ENCODE results near the gene FHIT. TPM values are rescaled to one million over a fixed set of nuclear protein-coding genes. Genes with fewer than 3 reads are reported as not detected.
"Not testable (repeated sequence)": the region's sequence is repeated elsewhere in the genome, so short reads cannot be mapped to it uniquely, and the experiment has no call there.

Gene FHIT
- total RNA-seq, 1 donor = 4.8 TPM

DNA sequence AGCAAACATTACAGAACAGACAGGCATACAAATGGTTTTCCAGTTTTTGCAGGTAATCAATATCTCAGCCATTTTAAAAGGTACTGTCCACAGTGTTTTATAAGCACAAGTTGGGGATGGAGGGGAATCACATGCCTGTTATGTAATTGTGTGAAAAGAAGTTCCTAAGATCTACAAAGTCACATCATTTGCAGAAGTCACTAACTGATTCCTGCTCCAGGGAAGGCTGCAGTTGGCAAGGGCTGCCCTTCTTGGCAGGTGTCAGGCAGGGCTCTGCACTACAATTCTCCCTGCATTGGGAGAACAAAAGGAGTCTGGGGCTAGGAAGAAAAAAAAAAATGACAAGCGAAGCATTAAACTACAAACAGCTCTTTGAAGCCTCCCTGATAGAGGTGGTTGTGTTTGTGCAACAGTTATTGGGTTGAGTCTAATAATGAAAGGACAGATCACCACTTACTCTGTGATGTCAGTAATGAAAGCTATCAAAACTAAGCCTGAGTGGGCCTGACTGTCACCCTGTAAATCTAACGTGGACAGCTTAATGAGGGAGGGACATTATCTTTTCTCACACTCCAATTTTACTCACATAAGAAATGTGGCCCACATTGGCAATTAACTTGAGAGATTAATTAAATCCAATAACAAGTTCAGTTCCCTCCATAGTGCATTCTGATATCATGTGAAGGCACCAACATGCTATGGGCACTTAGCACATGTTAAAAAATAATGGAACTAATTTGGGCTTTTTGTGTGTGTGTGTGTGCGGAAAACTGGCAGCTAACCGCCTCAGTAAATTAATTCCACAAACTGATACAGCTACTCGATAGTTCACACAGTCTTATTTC is 242.9 kb downstream of the FHIT start:
- DNase-seq (ENCODE audit: low read depth in 2 of 3, low spot score in 2 of 3) = no peak

GRCh38 chr3:61005591-61005990 is 245.7 kb downstream of the FHIT start:
- DNase-seq (ENCODE audit: low read depth in 2 of 3, low spot score in 2 of 3) = no peak

DNA sequence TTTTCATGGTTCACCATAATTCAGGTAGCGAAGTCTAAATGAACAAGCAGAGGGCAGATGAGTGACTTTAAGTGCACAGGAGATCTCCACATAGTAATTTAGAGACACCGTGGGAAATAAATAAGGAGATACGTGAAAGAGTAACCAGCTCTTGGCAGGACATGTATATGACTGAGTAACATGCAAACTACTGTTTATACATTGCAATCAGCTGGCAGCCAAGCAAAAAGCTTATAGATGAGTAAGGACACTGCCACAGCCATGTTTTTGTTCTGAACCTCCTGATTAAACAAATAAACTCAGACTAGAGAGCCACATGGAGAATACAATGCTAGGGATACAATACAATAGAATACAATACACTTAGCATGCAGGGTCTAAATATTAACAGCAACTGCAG is 252.4 kb downstream of the FHIT start:
- DNase-seq (ENCODE audit: low read depth in 2 of 3, low spot score in 2 of 3) = no peak

GRCh38 chr3:60992395-60992794 is 258.9 kb downstream of the FHIT start:
- peak in 1 of 3 donors; percentile 63 for DNase-seq (ENCODE audit: low read depth in 2 of 3, low spot score in 2 of 3)

DNA sequence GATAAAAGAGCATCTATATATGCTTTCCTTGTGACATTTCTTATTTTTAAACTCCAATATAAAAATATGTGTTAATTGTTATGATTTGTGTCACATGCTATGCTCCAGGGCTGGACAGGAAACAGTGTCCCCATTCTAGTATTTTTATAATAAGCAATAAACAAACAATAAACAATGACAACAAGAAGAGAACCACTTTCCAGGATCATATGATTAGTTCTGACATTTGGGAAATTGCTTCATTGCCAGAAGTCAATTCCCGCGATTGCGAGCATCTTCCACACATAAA is 260.9 kb downstream of the FHIT start:
- no peak for DNase-seq (ENCODE audit: low read depth in 2 of 3, low spot score in 2 of 3)

DNA sequence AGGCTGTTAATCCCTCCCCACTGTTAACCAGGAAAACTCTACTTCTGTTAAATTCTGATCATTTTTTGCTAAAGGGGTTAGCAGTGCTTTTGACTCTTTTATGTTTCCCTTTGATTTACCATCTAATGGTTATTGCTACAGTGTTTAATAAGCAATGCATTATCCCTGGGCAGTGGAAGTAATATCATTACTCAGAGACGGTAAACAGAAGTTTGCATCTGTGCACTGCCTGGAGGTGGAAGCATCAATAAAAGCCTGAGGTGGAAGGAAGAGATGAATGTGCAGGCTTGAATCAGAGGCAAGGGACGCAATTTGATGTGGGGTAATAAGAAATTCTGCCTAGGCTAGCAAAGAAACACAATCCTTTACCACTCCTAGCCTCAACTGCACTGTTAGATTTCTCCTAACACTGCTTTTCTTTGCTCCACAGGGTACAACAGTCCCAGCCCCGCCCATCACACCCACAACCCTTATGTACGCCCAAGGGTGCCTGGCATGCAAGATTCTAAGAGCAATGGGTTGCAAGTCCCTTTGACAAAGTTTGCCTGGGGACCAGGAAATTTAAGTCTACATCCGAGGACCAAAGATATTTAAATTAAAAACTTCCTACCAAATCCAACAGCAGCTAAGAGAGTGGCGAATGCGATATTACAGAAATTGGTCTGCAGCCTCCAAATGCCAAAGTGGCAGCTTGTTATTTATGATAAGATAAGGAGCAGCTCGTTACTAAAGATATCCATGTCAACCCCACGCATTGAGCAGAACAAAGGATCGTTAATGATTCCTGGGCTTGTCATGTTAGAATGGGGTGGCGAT is 261.4 kb downstream of the FHIT start:
- DNase-seq (ENCODE audit: low read depth in 2 of 3, low spot score in 2 of 3) = no peak

- not testable (repeated sequence) for DNase-seq (ENCODE audit: low read depth in 2 of 3, low spot score in 2 of 3)
Observed at GRCh38 chr3:60987191-60987590, 264.1 kb downstream of the FHIT start.

- no peak for DNase-seq (ENCODE audit: low read depth in 2 of 3, low spot score in 2 of 3)
Observed at GRCh38 chr3:60986552-60986951, 264.7 kb downstream of the FHIT start.

DNA sequence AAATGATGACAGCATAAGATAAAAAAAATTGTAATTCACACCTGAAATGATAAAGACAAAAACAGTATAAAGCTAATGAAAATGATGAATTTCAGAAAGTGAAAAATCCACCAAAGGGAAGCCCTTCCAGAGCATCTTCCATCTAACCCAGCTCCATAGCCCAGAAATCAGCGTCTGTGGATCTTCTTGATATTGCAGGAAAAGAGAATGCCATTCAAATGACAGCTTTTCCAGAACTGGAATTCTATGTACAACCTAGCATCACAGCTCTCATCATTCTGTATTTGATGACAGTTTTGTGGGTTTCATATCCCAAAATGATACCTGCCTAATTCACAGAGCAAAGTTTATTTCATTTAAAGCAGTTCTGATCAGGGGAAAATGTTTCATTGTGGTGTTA is 267.3 kb downstream of the FHIT start:
- no peak for DNase-seq (ENCODE audit: low read depth in 2 of 3, low spot score in 2 of 3)

DNA sequence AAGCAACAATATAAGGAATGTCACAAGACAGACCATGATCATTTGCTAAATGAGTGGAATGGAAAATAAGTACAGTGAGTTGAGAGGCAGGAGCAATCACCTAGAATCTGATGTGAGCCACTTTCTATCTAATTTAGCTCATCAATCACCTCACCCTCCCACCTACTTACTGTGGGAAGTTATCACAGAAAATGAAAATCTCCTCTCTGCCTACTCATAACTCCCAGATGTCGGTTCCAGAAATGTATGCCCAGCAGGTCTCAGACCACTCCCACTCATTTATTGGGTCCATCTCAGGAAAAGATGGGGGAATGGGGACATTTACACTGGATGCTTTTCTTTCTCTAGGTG is 270.9 kb downstream of the FHIT start:
- no peak for DNase-seq (ENCODE audit: low read depth in 2 of 3, low spot score in 2 of 3)

- DNase-seq (ENCODE audit: low read depth in 2 of 3, low spot score in 2 of 3) = peak in 1 of 3 donors; percentile 59
Observed at GRCh38 chr3:60979461-60980341, 271.6 kb downstream of the FHIT start.

GRCh38 chr3:60973321-60973720 is 277.9 kb downstream of the FHIT start:
- no peak for DNase-seq (ENCODE audit: low read depth in 2 of 3, low spot score in 2 of 3)

- no peak for DNase-seq (ENCODE audit: low read depth in 2 of 3, low spot score in 2 of 3)
Observed at GRCh38 chr3:60972599-60972998, 278.7 kb downstream of the FHIT start.

- no peak for DNase-seq (ENCODE audit: low read depth in 2 of 3, low spot score in 2 of 3)
Observed at GRCh38 chr3:60970850-60971249, 280.4 kb downstream of the FHIT start.

- no peak for DNase-seq (ENCODE audit: low read depth in 2 of 3, low spot score in 2 of 3)
Observed at GRCh38 chr3:60967141-60967540, 284.1 kb downstream of the FHIT start.

GRCh38 chr3:60957541-60957940 is 293.7 kb downstream of the FHIT start:
- no peak for DNase-seq (ENCODE audit: low read depth in 2 of 3, low spot score in 2 of 3)

DNA sequence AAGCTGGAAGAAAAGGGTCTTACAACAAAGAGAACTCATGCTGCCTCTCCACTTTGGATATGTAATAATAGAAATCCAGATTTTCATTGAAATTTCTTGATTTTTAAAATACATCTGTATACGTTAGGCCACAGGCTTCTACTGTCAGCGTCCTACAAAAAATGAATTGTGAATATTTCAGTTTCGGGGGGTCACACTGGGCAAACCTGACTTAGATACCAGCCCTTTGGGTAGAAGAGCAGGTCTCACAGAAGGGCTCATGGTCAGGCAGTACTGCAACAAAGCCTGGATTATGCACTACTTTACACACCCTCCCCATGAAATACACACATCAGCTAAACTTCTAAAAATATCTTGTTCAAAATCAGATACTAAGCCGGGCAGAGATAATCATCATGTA is 294.5 kb downstream of the FHIT start:
- no peak for DNase-seq (ENCODE audit: low read depth in 2 of 3, low spot score in 2 of 3)

- DNase-seq (ENCODE audit: low read depth in 2 of 3, low spot score in 2 of 3) = no peak
Observed at GRCh38 chr3:60955034-60955433, 296.2 kb downstream of the FHIT start.

DNA sequence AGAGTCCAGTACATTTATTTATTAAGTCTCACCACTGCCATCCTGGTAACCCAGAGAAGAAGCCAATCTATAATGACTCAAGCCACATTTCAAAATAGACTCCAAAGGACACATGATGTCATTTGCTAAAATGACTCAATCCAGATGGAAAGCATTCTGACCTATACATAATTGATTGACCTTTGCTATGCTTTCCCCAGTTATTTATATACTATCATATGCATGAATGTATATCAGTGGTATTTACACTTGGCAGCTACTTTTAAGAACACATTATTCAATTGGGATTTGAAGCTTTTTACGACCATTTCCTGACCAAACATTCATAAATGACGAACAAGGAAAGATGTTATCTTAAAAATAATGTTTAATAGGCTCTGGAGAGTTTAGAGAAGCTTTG is 297.2 kb downstream of the FHIT start:
- DNase-seq (ENCODE audit: low read depth in 2 of 3, low spot score in 2 of 3) = no peak

GRCh38 chr3:60953351-60953750 is 297.9 kb downstream of the FHIT start:
- no peak for DNase-seq (ENCODE audit: low read depth in 2 of 3, low spot score in 2 of 3)

GRCh38 chr3:60952055-60952454 is 299.2 kb downstream of the FHIT start:
- DNase-seq (ENCODE audit: low read depth in 2 of 3, low spot score in 2 of 3) = no peak

Data from hematopoietic multipotent progenitor cell (in vitro differentiated cells).